Body of pancreas (tissue), 4 donors: ENCODE measurements around the gene SCUBE1. TPM values are rescaled to one million over a fixed set of nuclear protein-coding genes. Genes with fewer than 3 reads are reported as not detected.

Source experiments
- ATAC-seq: fragments of 150-250 bp; one replicate; pipeline ENCODE4 v1.9.1; 2016
- DNase-seq, 4 donors: peaks; one replicate each; pipeline ENCODE4 v3.0.0-alpha.2; 2019
- H3K27ac ChIP-seq, 4 donors: fragments of 200-600 bp; sonication (generic); 1 replicate in 3 of 4; 2 replicates in 1 of 4; pipeline versions ENCODE4 v1.5.1 to v1.6.1; 2016 to 2019; ENCODE audit warnings: mild to moderate bottlenecking in 1 of 4, mixed read lengths in 1 of 4, moderate library complexity in 1 of 4
- H3K27me3 ChIP-seq, 2 donors: fragments of 200-600 bp; sonication (generic); one replicate each; pipeline ENCODE4 v1.6.0; 2016; ENCODE audit warnings: mild to moderate bottlenecking in 1 of 2
- H3K36me3 ChIP-seq, 2 donors: fragments of 200-600 bp; sonication (generic); replicated peaks in 1 of 2; 2 replicates each; pipeline ENCODE4 v1.5.1; 2016; ENCODE audit warnings: low read depth in 2 of 2; ENCODE audit not compliant: insufficient read depth in 1 of 2
- H3K4me1 ChIP-seq: fragments of 200-600 bp; sonication (generic); one replicate; pipeline ENCODE4 v1.6.0; 2016
- H3K4me3 ChIP-seq, 2 donors: fragments of 200-600 bp; sonication (generic); 1 replicate in 1 of 2; 2 replicates in 1 of 2; pipeline ENCODE4 v1.5.1; 2016 to 2019
- H3K9me3 ChIP-seq, 3 donors: fragments of 200-600 bp; sonication (generic); 1 replicate in 2 of 3; 2 replicates in 1 of 3; pipeline ENCODE4 v1.5.1; 2016
- CTCF ChIP-seq, 7 experiments: fragments of 450-650 bp in 4 of 7; fragments of 200-600 bp in 3 of 7; sonication (generic) in 3 of 7; IDR thresholded peaks; one replicate each; pipeline ENCODE4 v1.5.1; 2016 to 2019; ENCODE audit warnings: antibody characterized with exemption in 7 of 7
- POLR2A ChIP-seq, 3 donors: fragments of 450-650 bp; IDR thresholded peaks; one replicate each; pipeline ENCODE4 v1.6.1; 2016; ENCODE audit warnings: antibody characterized with exemption in 3 of 3, mild to moderate bottlenecking in 2 of 3
- WGBS, 2 donors: methylation state at CpG; one replicate each; pipeline ENCODE4 v1.1.5; 2017; 5-methylcytosine and 5-hydroxymethylcytosine counted together
- intact Hi-C: fragments of 100-400 bp; cut with DNase I; formaldehyde crosslinking; loops from one replicate; pipeline ENCODE4 v1.15.1; 2023
- total RNA-seq, 2 donors: library from RNA; depleted of rRNA; stranded (reverse); fragments of >200 nt; gene quantifications; one replicate each; pipeline ENCODE4 v1.1.0, GENCODE V29; 2016

The SCUBE1 gene
- total RNA-seq, 2 donors from 2014 or later, result under 0.01 to 0.26 TPM

DNA sequence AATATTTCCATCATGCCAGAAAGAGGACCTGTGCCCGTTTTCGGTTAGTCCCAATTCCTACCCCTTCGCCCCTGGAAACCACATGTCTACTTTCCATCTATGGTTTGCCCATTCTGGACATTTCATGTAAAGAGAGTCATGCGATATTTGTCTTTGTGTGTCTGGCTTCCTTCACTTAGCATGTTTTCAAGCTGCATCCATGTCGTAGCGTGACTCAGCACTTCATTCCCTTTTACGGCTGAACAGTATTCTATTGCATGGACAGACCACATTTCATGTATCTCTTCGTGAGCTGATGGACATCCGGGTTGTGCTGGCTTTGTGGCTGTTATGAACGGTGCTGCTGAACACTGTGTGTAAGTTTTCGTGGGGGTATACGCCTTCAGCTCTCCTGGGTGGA lies 43.4 kb downstream of the SCUBE1 start:
- Histone ChIP-seq H3K4me1 (peaks cover 7% of the 10 kb centered on the region), H3K4me3 (no peak overlapping the region), H3K9me3 (no peaks in the 10 kb centered on the region), H3K27ac (no peak overlapping the region), H3K36me3 (no peaks in the 10 kb centered on the region), H3K27me3 (no peaks in the 10 kb centered on the region)
- TF ChIP-seq POLR2A (IDR thresholded peaks at IDR 0.05), result no peak
- TF ChIP-seq CTCF (IDR thresholded peaks at IDR 0.05), result no peak
- WGBS, 2 donors, result 90 to 95% methylated on average over 12 of the region's 12 CpGs
- ATAC-seq (no peak), DNase-seq (no peak)
- intact Hi-C loops, result no loop called here

- ATAC-seq (no peak), DNase-seq (no peak)
- intact Hi-C loops, result no loop called here
- H3K9me3 ChIP-seq, result no peaks in the 10 kb centered on the region
- no peaks in the 10 kb centered on the region for H3K36me3 ChIP-seq
- WGBS, 2 donors, result 81 to 84% methylated on average over 14 to 18 of the region's 18 CpGs
- no peaks in the 10 kb centered on the region for H3K27me3 ChIP-seq
- TF ChIP-seq POLR2A (IDR thresholded peaks at IDR 0.05) (no peak), CTCF (IDR thresholded peaks at IDR 0.05) (no peak)
- peaks cover 7% of the 10 kb centered on the region for H3K4me1 ChIP-seq
- H3K27ac ChIP-seq, result no peak overlapping the region
- no peak overlapping the region for H3K4me3 ChIP-seq
Observed at GRCh38 chr22:43298062-43298801, 44.9 kb downstream of the SCUBE1 start.

GRCh38 chr22:43297270-43298061 lies 45.7 kb downstream of the SCUBE1 start:
- no peak overlapping the region for H3K27ac ChIP-seq
- no peaks in the 10 kb centered on the region for H3K27me3 ChIP-seq
- H3K9me3 ChIP-seq, result no peaks in the 10 kb centered on the region
- intact Hi-C loops, result no loop called here
- 81 to 83% methylated on average over 7 to 18 of the region's 18 CpGs for WGBS, 2 donors
- H3K4me3 ChIP-seq, result no peak overlapping the region
- DNase-seq (no peak), ATAC-seq (no peak)
- no peaks in the 10 kb centered on the region for H3K36me3 ChIP-seq
- TF ChIP-seq POLR2A (IDR thresholded peaks at IDR 0.05) (no peak), CTCF (IDR thresholded peaks at IDR 0.05) (no peak)
- H3K4me1 ChIP-seq, result peaks cover 7% of the 10 kb centered on the region

GRCh38 chr22:43296276-43296902 lies 46.8 kb downstream of the SCUBE1 start:
- WGBS, 2 donors, result 65 to 71% methylated on average over 14 to 16 of the region's 16 CpGs
- H3K4me1 ChIP-seq, result peaks cover 3% of the 10 kb centered on the region
- H3K36me3 ChIP-seq, result no peaks in the 10 kb centered on the region
- intact Hi-C loops, result no loop called here
- no peak for DNase-seq
- no peak overlapping the region for H3K4me3 ChIP-seq
- no peaks in the 10 kb centered on the region for H3K9me3 ChIP-seq
- H3K27ac ChIP-seq, result no peak overlapping the region
- no peaks in the 10 kb centered on the region for H3K27me3 ChIP-seq
- TF ChIP-seq POLR2A (IDR thresholded peaks at IDR 0.05) (no peak), CTCF (IDR thresholded peaks at IDR 0.05) (no peak)
- ATAC-seq, result no peak
